ENCODE data around the gene ICAM5. TPM values are rescaled to one million over a fixed set of nuclear protein-coding genes. Genes with fewer than 3 reads are reported as not detected.

The ICAM5 gene
- total and polyA plus RNA-seq, 2 experiments from 2014 or later, result 0.23 to 0.57 TPM

- Histone ChIP-seq H4K20me1 (ENCODE audit: insufficient read depth, poor library complexity, severe bottlenecking) (no peaks in the 10 kb centered on the region), H3K4me3 (no peak overlapping the region), H3K4me1 (ENCODE audit: insufficient read depth) (peaks cover 12% of the 10 kb centered on the region), H3K27me3 (no peaks in the 10 kb centered on the region), H3K9me2 (replicated peaks; ENCODE audit: insufficient read depth) (no peaks in the 10 kb centered on the region), H3K27ac (no peak overlapping the region), H2AFZ (no peak overlapping the region), H3K79me2 (peaks cover 7% of the 10 kb centered on the region), H3K4me2 (no peak overlapping the region), H3K9me3 (ENCODE audit: low read depth) (no peaks in the 10 kb centered on the region), H3K36me3 (replicated peaks; ENCODE audit: insufficient read depth, low read depth) (no peaks in the 10 kb centered on the region)
- DNase-seq (ENCODE audit: low spot score), result no peak
- TF ChIP-seq EZH2 (IDR thresholded peaks at IDR 0.05; ENCODE audit: borderline replicate concordance) (no peak), EZH2phosphoT487 (IDR thresholded peaks at IDR 0.05; ENCODE audit: low read depth, severe bottlenecking, unreplicated experiment) (no peak)
- TF ChIP-seq, protein P1, sequence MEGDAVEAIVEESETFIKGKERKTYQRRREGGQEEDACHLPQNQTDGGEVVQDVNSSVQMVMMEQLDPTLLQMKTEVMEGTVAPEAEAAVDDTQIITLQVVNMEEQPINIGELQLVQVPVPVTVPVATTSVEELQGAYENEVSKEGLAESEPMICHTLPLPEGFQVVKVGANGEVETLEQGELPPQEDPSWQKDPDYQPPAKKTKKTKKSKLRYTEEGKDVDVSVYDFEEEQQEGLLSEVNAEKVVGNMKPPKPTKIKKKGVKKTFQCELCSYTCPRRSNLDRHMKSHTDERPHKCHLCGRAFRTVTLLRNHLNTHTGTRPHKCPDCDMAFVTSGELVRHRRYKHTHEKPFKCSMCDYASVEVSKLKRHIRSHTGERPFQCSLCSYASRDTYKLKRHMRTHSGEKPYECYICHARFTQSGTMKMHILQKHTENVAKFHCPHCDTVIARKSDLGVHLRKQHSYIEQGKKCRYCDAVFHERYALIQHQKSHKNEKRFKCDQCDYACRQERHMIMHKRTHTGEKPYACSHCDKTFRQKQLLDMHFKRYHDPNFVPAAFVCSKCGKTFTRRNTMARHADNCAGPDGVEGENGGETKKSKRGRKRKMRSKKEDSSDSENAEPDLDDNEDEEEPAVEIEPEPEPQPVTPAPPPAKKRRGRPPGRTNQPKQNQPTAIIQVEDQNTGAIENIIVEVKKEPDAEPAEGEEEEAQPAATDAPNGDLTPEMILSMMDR (IDR thresholded peaks at IDR 0.05; ENCODE audit: poor library complexity), result no peak
- 94% methylated on average over 15 of the region's 15 CpGs for WGBS (ENCODE audit: low lambda C conversion rate, missing lambda C conversion rate)
These were observed 28.2 kb downstream of the ICAM5 start for GRCh38 chr19:10317857-10318462.

GRCh38 chr19:10318807-10319682 is 29.3 kb downstream of the ICAM5 start:
- no peaks in the 10 kb centered on the region for H3K9me3 ChIP-seq (ENCODE audit: low read depth)
- 93% methylated on average over 13 of the region's 13 CpGs for WGBS (ENCODE audit: low lambda C conversion rate, missing lambda C conversion rate)
- no peaks in the 10 kb centered on the region for H3K36me3 ChIP-seq (replicated peaks; ENCODE audit: insufficient read depth, low read depth)
- TF ChIP-seq, protein P1 (IDR thresholded peaks at IDR 0.05; ENCODE audit: poor library complexity), result no peak
- TF ChIP-seq EZH2phosphoT487 (IDR thresholded peaks at IDR 0.05; ENCODE audit: low read depth, severe bottlenecking, unreplicated experiment) (no peak), EZH2 (IDR thresholded peaks at IDR 0.05; ENCODE audit: borderline replicate concordance) (no peak)
- H2AFZ ChIP-seq, result no peak overlapping the region
- peaks cover 7% of the 10 kb centered on the region for H3K79me2 ChIP-seq
- H3K27me3 ChIP-seq, result no peaks in the 10 kb centered on the region
- no peak overlapping the region for H3K27ac ChIP-seq
- H3K9me2 ChIP-seq (replicated peaks; ENCODE audit: insufficient read depth), result no peaks in the 10 kb centered on the region
- H3K4me2 ChIP-seq, result no peak overlapping the region
- peaks cover 12% of the 10 kb centered on the region for H3K4me1 ChIP-seq (ENCODE audit: insufficient read depth)
- H3K4me3 ChIP-seq, result no peak overlapping the region
- no peaks in the 10 kb centered on the region for H4K20me1 ChIP-seq (ENCODE audit: insufficient read depth, poor library complexity, severe bottlenecking)
- DNase-seq (ENCODE audit: low spot score), result no peak

GRCh38 chr19:10320602-10321416 is 31.1 kb downstream of the ICAM5 start:
- no peak for TF ChIP-seq EZH2 (IDR thresholded peaks at IDR 0.05; ENCODE audit: borderline replicate concordance)
- no peak for TF ChIP-seq EZH2phosphoT487 (IDR thresholded peaks at IDR 0.05; ENCODE audit: low read depth, severe bottlenecking, unreplicated experiment)
- TF ChIP-seq, protein P1 (IDR thresholded peaks at IDR 0.05; ENCODE audit: poor library complexity), result no peak
- Histone ChIP-seq H3K4me1 (ENCODE audit: insufficient read depth) (peaks cover 5% of the 10 kb centered on the region), H4K20me1 (ENCODE audit: insufficient read depth, poor library complexity, severe bottlenecking) (no peaks in the 10 kb centered on the region), H3K36me3 (replicated peaks; ENCODE audit: insufficient read depth, low read depth) (no peaks in the 10 kb centered on the region), H3K27me3 (no peaks in the 10 kb centered on the region), H3K4me3 (no peak overlapping the region), H3K27ac (no peak overlapping the region), H3K79me2 (no peaks in the 10 kb centered on the region), H3K4me2 (no peak overlapping the region), H2AFZ (no peak overlapping the region), H3K9me2 (replicated peaks; ENCODE audit: insufficient read depth) (no peaks in the 10 kb centered on the region), H3K9me3 (ENCODE audit: low read depth) (no peaks in the 10 kb centered on the region)
- no peak for DNase-seq (ENCODE audit: low spot score)
- 93% methylated on average over 15 of the region's 32 CpGs for WGBS (ENCODE audit: low lambda C conversion rate, missing lambda C conversion rate)
